GM18907 (cell line): ENCODE measurements around the gene OTUD1.
"Not testable (repeated sequence)": the region's sequence is repeated elsewhere in the genome, so short reads cannot be mapped to it uniquely, and the experiment has no call there.

Experiments used
- ATAC-seq: cut with Tn5 transposase; IDR thresholded peaks from one replicate; pipeline ENCODE4 v1.9.1; 2021; ENCODE audit warnings: mild to moderate bottlenecking, moderate library complexity; ENCODE audit not compliant: unreplicated experiment

OTUD1 gene, protein sequence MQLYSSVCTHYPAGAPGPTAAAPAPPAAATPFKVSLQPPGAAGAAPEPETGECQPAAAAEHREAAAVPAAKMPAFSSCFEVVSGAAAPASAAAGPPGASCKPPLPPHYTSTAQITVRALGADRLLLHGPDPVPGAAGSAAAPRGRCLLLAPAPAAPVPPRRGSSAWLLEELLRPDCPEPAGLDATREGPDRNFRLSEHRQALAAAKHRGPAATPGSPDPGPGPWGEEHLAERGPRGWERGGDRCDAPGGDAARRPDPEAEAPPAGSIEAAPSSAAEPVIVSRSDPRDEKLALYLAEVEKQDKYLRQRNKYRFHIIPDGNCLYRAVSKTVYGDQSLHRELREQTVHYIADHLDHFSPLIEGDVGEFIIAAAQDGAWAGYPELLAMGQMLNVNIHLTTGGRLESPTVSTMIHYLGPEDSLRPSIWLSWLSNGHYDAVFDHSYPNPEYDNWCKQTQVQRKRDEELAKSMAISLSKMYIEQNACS

DNA sequence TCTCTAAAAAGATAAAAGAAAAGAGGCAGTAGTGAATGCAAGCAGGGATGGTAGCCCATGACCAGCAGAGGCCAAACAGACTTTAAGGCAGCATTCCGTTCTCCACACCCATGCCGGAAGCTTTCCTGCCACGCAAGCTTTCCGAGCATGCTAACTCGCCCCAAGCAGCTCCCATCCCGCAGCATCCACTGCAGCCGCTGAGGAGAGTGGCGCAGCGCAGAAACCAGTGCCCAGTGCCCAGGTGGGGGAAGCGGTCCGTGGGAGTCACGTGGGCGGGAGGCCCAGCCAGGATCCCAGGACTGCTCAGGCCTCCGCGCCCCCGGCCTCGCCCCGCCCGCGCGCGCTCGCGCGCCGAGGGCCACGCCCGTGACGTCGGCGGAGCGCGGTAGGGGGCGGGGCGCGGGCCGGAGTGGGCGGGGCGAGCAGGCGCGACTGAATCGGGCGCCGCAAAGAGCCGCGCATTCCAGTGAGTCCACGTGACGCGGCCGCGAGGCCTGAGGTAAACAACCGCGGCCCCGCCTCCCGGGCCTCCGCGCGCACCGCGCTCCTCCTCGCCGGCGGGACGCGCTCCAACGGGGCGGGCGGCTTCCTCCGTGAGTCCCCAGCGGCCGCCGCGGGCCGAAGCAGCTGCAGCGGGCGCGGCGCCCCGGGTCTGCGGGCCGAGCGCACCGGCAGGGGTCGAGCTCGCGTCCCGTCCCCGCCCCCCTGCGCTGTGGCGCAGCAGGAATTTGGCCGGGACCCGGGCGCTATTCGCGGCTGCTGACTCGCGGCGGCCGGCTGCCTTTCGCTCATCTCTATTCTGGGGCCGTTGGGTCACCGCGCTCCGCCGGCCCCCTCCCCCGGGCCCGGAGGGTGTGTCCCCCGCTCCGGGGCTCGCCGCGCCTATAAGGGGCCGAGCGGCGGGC, at the start of gene OTUD1:
Gene OTUD1, plus strand, starts transcription at position 529 of the 905 bp plus-strand sequence. CDS start 383 bp downstream, outside the sequence.
- ATAC-seq: peak; percentile 84

DNA sequence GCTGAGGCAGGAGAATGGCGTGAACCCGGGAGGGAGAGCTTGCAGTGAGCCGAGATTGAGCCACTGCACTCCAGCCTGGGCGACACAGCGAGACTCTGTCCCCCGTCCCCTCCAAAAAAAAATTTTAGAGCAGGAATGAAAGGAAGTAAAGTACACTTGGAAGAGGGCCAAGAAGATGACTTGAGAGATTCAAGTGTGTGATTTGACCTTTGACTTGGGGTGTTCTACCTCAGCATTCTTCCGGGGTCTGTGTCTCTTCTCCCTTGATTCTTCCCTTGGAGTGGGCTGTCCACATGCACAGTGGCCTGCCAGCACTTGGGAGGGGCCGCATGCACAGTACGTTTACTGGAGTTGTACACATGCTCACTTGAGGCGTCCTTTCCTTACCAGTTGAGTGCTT, 48.5 kb upstream of the OTUD1 start:
- ATAC-seq: not testable (repeated sequence)

GRCh38 chr10:23390809-23391208, 48.1 kb upstream of the OTUD1 start:
- no peak for ATAC-seq

GRCh38 chr10:23391821-23392220, 47.1 kb upstream of the OTUD1 start:
- ATAC-seq: no peak

- ATAC-seq: no peak
Measured at GRCh38 chr10:23395017-23395416, 43.9 kb upstream of the OTUD1 start.

DNA sequence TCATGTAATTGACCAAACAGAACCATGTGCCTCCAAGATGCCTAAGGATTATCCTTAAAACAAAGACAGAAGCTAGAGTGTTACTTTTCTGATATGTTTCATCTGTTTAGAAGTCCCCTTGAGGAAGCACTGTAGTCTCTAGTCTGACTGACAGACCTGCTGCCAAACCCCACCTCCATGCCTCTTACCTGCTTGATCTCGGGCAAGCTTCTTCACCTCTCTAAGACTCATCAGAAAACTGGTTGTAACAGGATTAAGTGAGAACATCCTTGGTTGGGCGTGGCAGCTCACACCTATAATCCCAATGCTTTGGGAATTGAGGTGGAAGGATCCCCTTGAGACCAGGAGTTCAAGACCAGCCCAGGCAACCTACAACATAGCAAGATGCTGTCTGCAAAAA, 42.2 kb upstream of the OTUD1 start:
- ATAC-seq: no peak

DNA sequence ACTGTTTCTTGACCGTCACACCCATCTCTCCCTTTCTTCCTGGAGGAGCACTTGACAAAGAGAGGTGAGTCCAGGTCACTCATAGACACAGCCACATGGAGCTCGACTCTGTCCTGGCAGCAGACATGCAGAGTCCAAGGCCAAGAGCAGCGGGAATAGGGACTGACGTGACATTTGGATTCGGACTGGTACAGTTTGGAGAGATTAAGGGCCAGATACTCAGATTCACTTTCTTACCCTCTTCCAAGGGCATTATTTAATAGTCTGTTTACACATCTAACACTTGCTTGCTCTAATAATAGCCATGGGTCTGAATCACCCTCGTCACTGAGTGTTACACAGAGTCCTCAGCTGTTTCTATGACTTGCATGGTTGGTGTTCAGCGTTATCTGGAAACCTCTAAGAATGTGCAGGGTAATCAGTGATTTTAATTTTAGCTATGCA, 39.2 kb upstream of the OTUD1 start:
- ATAC-seq: no peak

DNA sequence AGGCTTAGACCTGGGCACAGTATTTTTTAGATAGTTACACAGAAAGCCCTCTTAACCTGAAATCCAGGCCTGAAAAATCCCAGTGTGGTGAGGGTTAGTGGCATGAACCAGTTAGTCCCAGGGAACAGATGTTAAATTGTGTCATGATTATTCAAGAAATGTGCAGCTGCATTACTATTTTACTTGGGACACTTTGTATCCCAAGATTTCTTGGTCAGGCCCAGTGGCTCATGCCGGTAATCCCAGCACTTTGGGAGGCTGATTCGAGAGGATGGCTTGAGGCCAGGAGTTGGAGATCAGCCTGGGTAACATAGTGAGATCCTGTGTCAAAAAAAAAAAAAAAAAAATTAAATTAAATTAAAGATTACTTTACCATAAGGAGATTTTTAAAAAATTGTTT, 36.0 kb upstream of the OTUD1 start:
- no peak for ATAC-seq

GRCh38 chr10:23403278-23403677, 35.6 kb upstream of the OTUD1 start:
- ATAC-seq: no peak

- ATAC-seq: no peak
Measured at GRCh38 chr10:23403719-23404118, 35.2 kb upstream of the OTUD1 start.

GRCh38 chr10:23404461-23404980, 34.4 kb upstream of the OTUD1 start:
- no peak for ATAC-seq

DNA sequence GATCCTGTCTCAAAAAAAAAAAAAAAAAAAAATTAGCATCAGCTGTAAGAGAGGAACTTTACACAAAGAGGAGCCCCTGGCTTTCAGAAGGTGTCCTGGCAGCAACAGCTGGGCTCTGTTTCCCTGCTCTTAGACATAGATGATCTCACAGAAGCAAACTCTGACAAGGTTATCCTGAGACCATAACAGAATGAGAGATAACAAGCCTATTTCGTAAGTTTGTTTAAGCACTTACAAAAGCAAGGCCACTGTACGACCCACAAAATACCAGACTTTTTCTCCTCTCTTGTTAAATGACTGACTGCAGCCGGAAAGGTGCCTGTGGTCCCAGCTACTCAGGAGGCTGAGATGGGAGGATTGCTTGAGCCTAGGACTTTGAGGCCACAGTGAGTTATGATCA, 33.3 kb upstream of the OTUD1 start:
- ATAC-seq: no peak

DNA sequence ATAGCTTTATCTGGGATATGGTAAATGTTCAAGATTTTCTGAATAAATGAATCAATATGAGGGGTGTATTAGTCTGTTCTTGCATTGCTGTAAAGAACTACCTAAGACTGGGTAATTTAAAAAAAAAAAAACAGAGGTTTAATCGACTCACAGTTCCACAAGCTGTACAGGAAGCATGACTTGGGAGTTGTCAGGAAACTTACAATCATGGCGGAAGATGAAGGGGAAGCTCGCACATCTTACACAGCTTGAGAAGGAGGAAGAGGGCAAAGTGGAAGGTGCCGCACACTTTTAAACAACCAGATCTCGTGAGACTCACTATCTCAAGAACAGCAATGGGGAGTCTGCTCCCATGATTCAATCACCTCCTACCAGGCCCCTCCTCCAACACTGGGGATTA, 32.5 kb upstream of the OTUD1 start:
- no peak for ATAC-seq

DNA sequence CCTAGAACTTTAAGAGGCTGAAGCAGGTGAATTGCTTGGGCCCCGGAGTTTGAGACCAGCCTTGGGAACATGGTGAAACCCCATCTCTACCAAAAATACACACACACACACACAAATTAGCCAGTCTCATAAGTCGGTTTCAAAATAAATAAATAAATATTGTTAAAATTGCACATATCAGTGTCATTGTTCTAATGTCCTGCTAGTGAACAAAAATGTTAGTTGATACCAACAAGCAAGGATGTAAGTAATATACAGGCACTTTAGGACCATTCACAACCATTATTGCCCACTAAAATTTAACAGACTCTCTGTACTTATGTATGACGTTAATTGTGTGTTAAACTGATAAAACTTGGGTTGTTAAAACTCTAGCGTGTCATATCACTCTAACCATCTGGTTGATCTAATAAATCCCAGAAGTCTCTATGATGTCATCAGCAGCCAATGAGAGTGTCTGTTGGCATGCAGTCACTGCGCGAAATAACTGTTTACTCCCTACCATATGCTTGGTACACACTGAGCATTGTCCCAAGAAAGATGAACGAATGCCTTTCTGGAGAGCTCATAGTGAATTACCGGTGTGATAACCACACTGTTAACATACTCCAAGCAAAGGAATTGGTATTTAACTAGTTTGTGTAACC, 30.4 kb upstream of the OTUD1 start:
- no peak for ATAC-seq

DNA sequence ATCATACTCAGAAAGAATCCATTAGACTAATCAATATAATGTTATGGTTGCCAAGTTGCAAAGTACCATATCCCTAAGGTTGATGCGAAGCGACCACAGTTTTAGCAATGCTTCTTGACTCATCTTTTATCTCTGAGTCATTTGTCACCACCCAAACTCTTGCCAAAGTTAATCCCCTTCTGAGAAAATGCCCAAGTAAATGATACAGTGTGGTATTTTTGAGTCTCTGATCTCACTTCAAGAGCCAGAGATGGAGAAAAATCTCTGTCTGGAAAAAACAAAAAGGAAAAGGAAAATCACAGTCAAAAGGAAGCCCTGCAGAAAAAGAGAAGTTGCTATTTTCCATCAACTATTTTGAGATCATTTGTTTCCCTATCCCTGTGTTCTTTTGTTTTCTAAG, 26.7 kb upstream of the OTUD1 start:
- peak; percentile 37 for ATAC-seq

DNA sequence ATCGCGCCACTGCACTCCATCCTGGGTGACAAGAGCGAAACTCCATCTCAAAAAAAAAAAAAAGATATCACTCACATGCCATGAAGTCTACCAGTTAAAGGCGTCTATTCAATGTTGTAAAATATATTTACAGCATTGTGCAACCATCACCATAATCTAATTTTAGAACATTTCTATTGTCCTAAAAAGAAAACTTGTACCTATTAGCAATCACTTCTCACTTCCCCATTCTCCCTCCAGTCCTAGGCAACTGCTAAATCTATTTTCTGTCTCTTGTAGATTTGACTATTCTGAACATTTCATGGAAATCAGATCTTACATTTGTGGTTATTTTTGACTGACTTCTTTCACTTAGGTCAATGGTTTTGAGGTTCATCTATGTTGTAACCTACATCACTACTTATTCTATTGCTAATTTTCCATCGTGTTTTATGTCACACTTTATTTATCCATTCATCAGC, 25.2 kb upstream of the OTUD1 start:
- ATAC-seq: peak; percentile 90

DNA sequence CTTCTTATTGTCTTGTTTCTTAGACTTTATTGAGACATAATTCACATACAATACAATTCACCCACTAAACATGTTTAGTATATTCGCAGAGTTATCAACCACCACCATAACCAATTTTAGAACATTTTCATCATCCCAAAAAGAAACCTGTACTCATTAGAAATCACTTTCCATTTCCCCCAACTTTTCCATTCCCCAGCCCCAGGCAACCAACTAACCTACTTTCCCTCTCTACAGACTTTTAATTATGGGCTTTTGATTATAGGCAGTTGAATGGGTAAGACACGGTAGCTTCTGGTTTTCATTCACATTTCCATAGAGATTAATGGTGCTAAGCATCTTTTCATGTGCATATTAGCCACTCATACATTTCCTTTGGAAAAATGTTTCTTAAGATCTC, 24.2 kb upstream of the OTUD1 start:
- ATAC-seq: no peak

- no peak for ATAC-seq
Measured at GRCh38 chr10:23417254-23417653, 21.6 kb upstream of the OTUD1 start.

- ATAC-seq: no peak
Measured at GRCh38 chr10:23418051-23418681, 20.7 kb upstream of the OTUD1 start.

GRCh38 chr10:23419201-23419600, 19.7 kb upstream of the OTUD1 start:
- no peak for ATAC-seq
